ENCODE data around the gene TMEM132D. TPM values are rescaled to one million over a fixed set of nuclear protein-coding genes. Genes with fewer than 3 reads are reported as not detected.

The TMEM132D gene
- total and polyA plus RNA-seq, 4 donors = 0.01 to 0.14 (median 0.08) TPM

GRCh38 chr12:129200576-129200975 is 703.2 kb downstream of the TMEM132D start:
- no peak for TF ChIP-seq MAX (IDR thresholded peaks at IDR 0.05)
- no peak for TF ChIP-seq HNF4A (conservative IDR thresholded peaks at IDR 0.05)
- no peak for TF ChIP-seq NR2F2 (IDR thresholded peaks at IDR 0.05)
- no peak for TF ChIP-seq SP1 (IDR thresholded peaks at IDR 0.05)
- TF ChIP-seq REST (IDR thresholded peaks at IDR 0.05) = no peak
- no peak for TF ChIP-seq JUND (IDR thresholded peaks at IDR 0.05)
- no peak for TF ChIP-seq FOXA2 (IDR thresholded peaks at IDR 0.05)
- no peak for TF ChIP-seq TAF1 (conservative IDR thresholded peaks at IDR 0.05)
- TF ChIP-seq CTCF (IDR thresholded peaks at IDR 0.05; ENCODE audit: low read depth, low read length, missing input control) = no peak
- no peak for TF ChIP-seq ZBTB33 (IDR thresholded peaks at IDR 0.05)
- TF ChIP-seq HNF4G (IDR thresholded peaks at IDR 0.05) = no peak
- TF ChIP-seq FOXA1 (IDR thresholded peaks at IDR 0.05) = no peak
- TF ChIP-seq RXRA (IDR thresholded peaks at IDR 0.05) = no peak
- no peak for TF ChIP-seq YY1 (IDR thresholded peaks at IDR 0.05)
- TF ChIP-seq GABPA (IDR thresholded peaks at IDR 0.05 in 1 of 2, conservative IDR thresholded peaks at IDR 0.05 in 1 of 2) = no peak
- no peak for TF ChIP-seq RAD21 (IDR thresholded peaks at IDR 0.05)
- Histone ChIP-seq H3K27me3 (ENCODE audit: control insufficient read depth in 4 of 4, insufficient read depth in 4 of 4, low read length in 3 of 4) (no peaks in the 10 kb centered on the region), H3K9ac (ENCODE audit: low read depth in 1 of 2, low read length in 2 of 2) (no peak overlapping the region), H3K9me3 (ENCODE audit: control insufficient read depth in 4 of 4, low read length in 3 of 4) (no peaks in the 10 kb centered on the region), H3K36me3 (ENCODE audit: control insufficient read depth in 4 of 4, insufficient read depth in 3 of 4, low read depth in 1 of 4, low read length in 3 of 4) (no peaks in the 10 kb centered on the region), H3K4me1 (ENCODE audit: control insufficient read depth in 4 of 4, insufficient read depth in 4 of 4, low read length in 3 of 4) (no peaks in the 10 kb centered on the region), H3K4me3 (ENCODE audit: low read depth in 1 of 3, low read length in 3 of 3) (no peak overlapping the region), H3K27ac (ENCODE audit: low read depth in 1 of 2, low read length in 2 of 2) (no peak overlapping the region)
- WGBS = 67% methylated on average over 8 of the region's 8 CpGs
- no peak for DNase-seq (ENCODE audit: low spot score)

GRCh38 chr12:129196927-129197326 is 706.9 kb downstream of the TMEM132D start:
- Histone ChIP-seq H3K9ac (ENCODE audit: low read depth in 1 of 2, low read length in 2 of 2) (no peak overlapping the region), H3K9me3 (ENCODE audit: control insufficient read depth in 4 of 4, low read length in 3 of 4) (peaks cover 0 to 7% (median 5%) of the 10 kb centered on the region in 4 donors), H3K4me1 (ENCODE audit: control insufficient read depth in 4 of 4, insufficient read depth in 4 of 4, low read length in 3 of 4) (no peaks in the 10 kb centered on the region), H3K36me3 (ENCODE audit: control insufficient read depth in 4 of 4, insufficient read depth in 3 of 4, low read depth in 1 of 4, low read length in 3 of 4) (no peaks in the 10 kb centered on the region), H3K27me3 (ENCODE audit: control insufficient read depth in 4 of 4, insufficient read depth in 4 of 4, low read length in 3 of 4) (no peaks in the 10 kb centered on the region), H3K27ac (ENCODE audit: low read depth in 1 of 2, low read length in 2 of 2) (no peak overlapping the region), H3K4me3 (ENCODE audit: low read depth in 1 of 3, low read length in 3 of 3) (no peak overlapping the region)
- no peak for DNase-seq (ENCODE audit: low spot score)
- WGBS = 79% methylated on average over 3 of the region's 3 CpGs
- TF ChIP-seq EGR1 (IDR thresholded peaks at IDR 0.05; ENCODE audit: low read depth in 2 of 2) (no peak), REST (IDR thresholded peaks at IDR 0.05) (no peak), NR2F2 (IDR thresholded peaks at IDR 0.05) (no peak), TAF1 (conservative IDR thresholded peaks at IDR 0.05) (no peak), RAD21 (IDR thresholded peaks at IDR 0.05) (no peak), CTCF (IDR thresholded peaks at IDR 0.05; ENCODE audit: low read depth, low read length, missing input control) (no peak), HNF4A (conservative IDR thresholded peaks at IDR 0.05) (no peak), ATF3 (IDR thresholded peaks at IDR 0.05) (no peak), SP1 (IDR thresholded peaks at IDR 0.05) (no peak)

All from liver (tissue), 9 donors.